HepG2 (cell line): ENCODE measurements around the gene EEF1AKMT4. TPM values are rescaled to one million over a fixed set of nuclear protein-coding genes. Genes with fewer than 3 reads are reported as not detected.

Experiments
- CBX5 ChIP-seq: sonication (generic); formaldehyde crosslinking; IDR thresholded peaks from 2 replicates; pipeline ENCODE4 v1.4.0; 2020; ENCODE audit warnings: missing genetic modification reagents, borderline replicate concordance
- CHD4 ChIP-seq: fragments of 200-600 bp; sonication (generic); IDR thresholded peaks from 2 replicates; pipeline ENCODE4 v1.7.0; 2017; ENCODE audit warnings: mild to moderate bottlenecking, low read length, borderline replicate concordance
- DPF2 ChIP-seq: sonication (generic); formaldehyde crosslinking; IDR thresholded peaks from 2 replicates; pipeline ENCODE4 v1.4.0; 2020; ENCODE audit warnings: mild to moderate bottlenecking, low read depth, missing genetic modification reagents, borderline replicate concordance
- EHMT2 ChIP-seq: fragments of 200-600 bp; sonication (generic); IDR thresholded peaks from 2 replicates; pipeline ENCODE4 v1.7.0; 2017; ENCODE audit warnings: antibody characterized with exemption, low read depth, low read length, borderline replicate concordance
- KLF11 ChIP-seq: IDR thresholded peaks from 2 replicates; pipeline ENCODE4 v1.6.1; 2016; ENCODE audit warnings: missing compliant biosample characterization
- MED8 ChIP-seq: sonication (generic); formaldehyde crosslinking; IDR thresholded peaks from 2 replicates; pipeline ENCODE4 v1.8.1; 2023; ENCODE audit warnings: mild to moderate bottlenecking, missing genetic modification reagents; ENCODE audit not compliant: insufficient replicate concordance
- MTA1 ChIP-seq: sonication (generic); formaldehyde crosslinking; IDR thresholded peaks from 2 replicates; pipeline ENCODE4 v1.4.0; 2020; ENCODE audit warnings: missing genetic modification reagents, mild to moderate bottlenecking, borderline replicate concordance
- MZF1 ChIP-seq: sonication (generic); formaldehyde crosslinking; IDR thresholded peaks from 2 replicates; pipeline ENCODE4 v1.8.1; 2023; ENCODE audit warnings: mild to moderate bottlenecking, missing genetic modification reagents, borderline replicate concordance
- NR2F1 ChIP-seq, 2 experiments: fragments of 450-650 bp in 1 of 2; formaldehyde crosslinking in 1 of 2; IDR thresholded peaks; 2 replicates each; pipeline versions ENCODE4 v1.5.0 to v1.6.1; 2016 to 2020; ENCODE audit warnings: mild to moderate bottlenecking in 1 of 2, missing compliant biosample characterization in 1 of 2, missing genetic modification reagents in 1 of 2, moderate library complexity in 1 of 2
- RERE ChIP-seq: IDR thresholded peaks from 2 replicates; pipeline ENCODE4 v1.6.1; 2016; ENCODE audit warnings: low read depth, missing genetic modification reagents, missing compliant biosample characterization
- SOX13 ChIP-seq, 3 experiments: fragments of 450-650 bp in 1 of 3; sonication (generic) in 1 of 3; formaldehyde crosslinking in 1 of 3; IDR thresholded peaks in 2 of 3; conservative IDR thresholded peaks in 1 of 3; 2 replicates each; pipeline versions ENCODE4 v1.5.0 to v1.6.1; 2016 to 2020; ENCODE audit warnings: antibody characterized with exemption in 1 of 3, mild to moderate bottlenecking in 1 of 3, missing compliant biosample characterization in 1 of 3, missing genetic modification reagents in 1 of 3, moderate library complexity in 1 of 3
- YEATS4 ChIP-seq: sonication (generic); formaldehyde crosslinking; IDR thresholded peaks from 2 replicates; pipeline ENCODE4 v1.4.0; 2020; ENCODE audit warnings: missing genetic modification reagents, borderline replicate concordance
- ZFP82 ChIP-seq: sonication (generic); formaldehyde crosslinking; IDR thresholded peaks from 2 replicates; pipeline ENCODE4 v1.5.1; 2020; ENCODE audit warnings: mild to moderate bottlenecking, missing genetic modification reagents, borderline replicate concordance
- ZNF230 ChIP-seq: sonication (generic); formaldehyde crosslinking; IDR thresholded peaks from 2 replicates; pipeline ENCODE4 v1.4.0; 2020; ENCODE audit warnings: mild to moderate bottlenecking, missing genetic modification reagents
- ZNF296 ChIP-seq: sonication (generic); formaldehyde crosslinking; conservative IDR thresholded peaks from 2 replicates; pipeline ENCODE4 v1.5.0; 2020; ENCODE audit warnings: mild to moderate bottlenecking, missing genetic modification reagents
- ZNF335 ChIP-seq: sonication (generic); formaldehyde crosslinking; IDR thresholded peaks from 2 replicates; pipeline ENCODE4 v1.4.0; 2020; ENCODE audit warnings: missing genetic modification reagents
- ZNF550 ChIP-seq: sonication (generic); formaldehyde crosslinking; IDR thresholded peaks from 2 replicates; pipeline ENCODE4 v1.4.0; 2020; ENCODE audit warnings: mild to moderate bottlenecking, missing genetic modification reagents, borderline replicate concordance
- ZNF747 ChIP-seq: sonication (generic); formaldehyde crosslinking; IDR thresholded peaks from 2 replicates; pipeline ENCODE4 v1.8.1; 2023; ENCODE audit warnings: missing genetic modification reagents, mild to moderate bottlenecking, borderline replicate concordance
- ZNF792 ChIP-seq: IDR thresholded peaks from 2 replicates; pipeline ENCODE4 v1.6.1; 2016
- ZSCAN20 ChIP-seq: sonication (generic); formaldehyde crosslinking; IDR thresholded peaks from 2 replicates; pipeline ENCODE4 v1.4.0; 2020; ENCODE audit warnings: missing genetic modification reagents, mild to moderate bottlenecking, borderline replicate concordance
- ZSCAN9 ChIP-seq: IDR thresholded peaks from 2 replicates; pipeline ENCODE4 v1.6.1; 2016; ENCODE audit warnings: borderline replicate concordance
- polyA plus RNA-seq, 8 experiments: library from polyadenylated mRNA; depleted of rRNA in 3 of 8; stranded (reverse) in 7 of 8; unstranded in 1 of 8; fragments of >200 nt; fragmentation: Illumina TruSeq in 4 of 8; extraction: Trizol in 4 of 8; gene quantifications; 2 replicates each; pipeline versions ENCODE4 v1.2.1 to v1.2.3, GENCODE V29; 2011 to 2016; ENCODE audit warnings: low read depth in 4 of 8, missing spikeins in 1 of 8, mixed read lengths in 1 of 8; ENCODE audit not compliant: insufficient read depth in 1 of 8
- total RNA-seq, 5 experiments: library from RNA; depleted of rRNA; stranded (reverse); fragments of >200 nt; fragmentation: Illumina TruSeq; extraction: Trizol; gene quantifications; 2 replicates each; pipeline ENCODE4 v1.2.3, GENCODE V29; 2016; ENCODE audit warnings: low read depth in 1 of 5
- TF ChIP-seq, protein P1 (sequence below): fragments of 450-650 bp; IDR thresholded peaks from 2 replicates; pipeline ENCODE4 v1.6.1; 2016

The EEF1AKMT4 gene
- total and polyA plus RNA-seq, 2 of the 13 experiments (the other 11 are each of a cell fraction or from before 2014, with no cell fraction given) = 13.1 to 15.8 TPM

- TF ChIP-seq CHD4 = no peak
- TF ChIP-seq, protein P1, sequence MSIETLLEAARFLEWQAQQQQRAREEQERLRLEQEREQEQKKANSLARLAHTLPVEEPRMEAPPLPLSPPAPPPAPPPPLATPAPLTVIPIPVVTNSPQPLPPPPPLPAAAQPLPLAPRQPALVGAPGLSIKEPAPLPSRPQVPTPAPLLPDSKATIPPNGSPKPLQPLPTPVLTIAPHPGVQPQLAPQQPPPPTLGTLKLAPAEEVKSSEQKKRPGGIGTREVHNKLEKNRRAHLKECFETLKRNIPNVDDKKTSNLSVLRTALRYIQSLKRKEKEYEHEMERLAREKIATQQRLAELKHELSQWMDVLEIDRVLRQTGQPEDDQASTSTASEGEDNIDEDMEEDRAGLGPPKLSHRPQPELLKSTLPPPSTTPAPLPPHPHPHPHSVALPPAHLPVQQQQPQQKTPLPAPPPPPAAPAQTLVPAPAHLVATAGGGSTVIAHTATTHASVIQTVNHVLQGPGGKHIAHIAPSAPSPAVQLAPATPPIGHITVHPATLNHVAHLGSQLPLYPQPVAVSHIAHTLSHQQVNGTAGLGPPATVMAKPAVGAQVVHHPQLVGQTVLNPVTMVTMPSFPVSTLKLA = no peak
- TF ChIP-seq ZNF230 (CRISPR knock-in tag) = peak; percentile 82; the same call in 1 of the 2 replicates
- peak; percentile 64; the same call in 1 of the 2 replicates for TF ChIP-seq DPF2 (CRISPR knock-in tag)
- TF ChIP-seq ZSCAN9 (CRISPR knock-in tag) = peak; percentile 92
- peak; percentile 96 for TF ChIP-seq CBX5 (CRISPR knock-in tag)
- TF ChIP-seq ZSCAN20 (CRISPR knock-in tag) = 0 out of 2 replicates have a peak, but pooled peaks have one; percentile 78
- no peak for TF ChIP-seq SOX13 (IDR thresholded peaks at IDR 0.05)
- TF ChIP-seq SOX13 (CRISPR knock-in tag; conservative IDR thresholded peaks at IDR 0.05 in 1 of 2, IDR thresholded peaks at IDR 0.05 in 1 of 2) = peak in 1 of 2 experiments; percentile 69; a peak in 2 of 4 replicates
- TF ChIP-seq KLF11 (CRISPR knock-in tag) = peak; percentile 37; the same call in 1 of the 2 replicates
- peak; percentile 63 for TF ChIP-seq RERE (CRISPR knock-in tag)
- TF ChIP-seq ZNF296 (CRISPR knock-in tag) = no peak
- TF ChIP-seq ZNF747 = peak; percentile 95; the same call in 1 of the 2 replicates
- TF ChIP-seq MTA1 (CRISPR knock-in tag) = peak; percentile 96
- TF ChIP-seq ZNF792 (CRISPR knock-in tag) = peak; percentile 90
- TF ChIP-seq NR2F1 (CRISPR knock-in tag; IDR thresholded peaks at IDR 0.05) = peak; percentile 98 to 99
- TF ChIP-seq EHMT2 = peak; percentile 53; the same call in 1 of the 2 replicates
- no peak for TF ChIP-seq MZF1 (CRISPR knock-in tag)
- peak; percentile 80 for TF ChIP-seq YEATS4 (CRISPR knock-in tag)
- TF ChIP-seq ZNF550 (CRISPR knock-in tag) = no peak
- TF ChIP-seq ZNF335 = 0 out of 2 replicates have a peak, but pooled peaks have one; percentile 44
- no peak for TF ChIP-seq MED8
- TF ChIP-seq ZFP82 = peak; percentile 84; the same call in 1 of the 2 replicates
Measured at GRCh38 chr3:184241447-184242296, 7.8 kb upstream of the EEF1AKMT4 start (continued).
